Activated CD4-positive, alpha-beta T cell treated with anti-CD3 and anti-CD28 coated beads, Interleukin-2, amount 10 ng/mL, durations not matched to agents 24 days and 14 days (primary cell): ENCODE data around the gene CCT5. TPM values are rescaled to one million over a fixed set of nuclear protein-coding genes. Genes with fewer than 3 reads are reported as not detected.
A peak's percentile ranks its signal among the peaks of the same experiment; 100 is the strongest.
"Not testable (repeated sequence)": the region's sequence is repeated elsewhere in the genome, so short reads cannot be mapped to it uniquely, and the experiment has no call there.

Source experiments
- DNase-seq: peaks from one replicate; pipeline ENCODE4 v3.0.0; 2022
- H3K27ac Mint-ChIP-seq: one replicate; pipeline ENCODE4 v1.8.0; 2022; ENCODE audit warnings: mild to moderate bottlenecking, mixed read lengths
- H3K27me3 Mint-ChIP-seq: one replicate; pipeline ENCODE4 v1.8.0; 2022; ENCODE audit warnings: mixed read lengths
- H3K36me3 Mint-ChIP-seq: one replicate; pipeline ENCODE4 v1.8.0; 2022; ENCODE audit warnings: low read depth, mild to moderate bottlenecking, mixed read lengths
- H3K4me1 Mint-ChIP-seq: one replicate; pipeline ENCODE4 v1.8.0; 2021; ENCODE audit warnings: mixed read lengths
- H3K4me3 Mint-ChIP-seq: one replicate; pipeline ENCODE4 v1.8.0; 2022; ENCODE audit warnings: mild to moderate bottlenecking, moderate library complexity, mixed read lengths
- H3K9me3 Mint-ChIP-seq: one replicate; pipeline ENCODE4 v1.8.0; 2021; ENCODE audit warnings: mixed read lengths
- intact Hi-C: fragments of 100-400 bp; cut with micrococcal nuclease; formaldehyde crosslinking; loops from one replicate; pipeline ENCODE4 v1.15.1; 2023
- total RNA-seq: library from RNA; stranded (reverse); gene quantifications from 2 replicates; pipeline ENCODE4 v1.2.3, GENCODE V29; 2022

Gene CCT5
- total RNA-seq, 1 donor from 2014 or later = 566 TPM

GRCh38 chr5:10254686-10255085 lies 4.6 kb downstream of the CCT5 start:
- Mint-ChIP-seq H3K36me3 (peaks cover 75% of the 10 kb centered on the region), H3K4me1 (peaks cover 34% of the 10 kb centered on the region), H3K9me3 (no peaks in the 10 kb centered on the region), H3K27ac (no peak overlapping the region), H3K27me3 (peaks cover 3% of the 10 kb centered on the region), H3K4me3 (no peak overlapping the region)
- intact Hi-C loops = loop anchor here (5.0 kb wide), 1 partner anchor 308 kb away; the partner anchor contains the start of gene ANKRD33B
- DNase-seq = no peak

DNA sequence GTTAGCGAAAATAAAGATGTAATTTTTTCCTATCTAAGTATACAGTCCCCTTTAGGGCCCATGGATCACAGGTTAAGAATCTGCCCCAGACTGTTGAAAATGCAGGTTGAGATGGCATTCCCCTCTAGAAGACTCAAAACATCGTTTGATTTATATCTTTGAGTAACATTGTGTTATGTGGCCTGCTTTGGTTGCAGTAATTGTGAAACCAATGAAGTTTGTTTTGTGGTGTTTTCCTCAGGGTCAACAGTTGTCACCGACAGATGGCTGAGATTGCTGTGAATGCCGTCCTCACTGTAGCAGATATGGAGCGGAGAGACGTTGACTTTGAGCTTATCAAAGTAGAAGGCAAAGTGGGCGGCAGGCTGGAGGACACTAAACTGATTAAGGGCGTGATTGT lies 7.8 kb downstream of the CCT5 start:
- H3K4me3 Mint-ChIP-seq = no peak overlapping the region
- intact Hi-C loops = no loop called here

GRCh38 chr5:10259899-10260298 lies 9.8 kb downstream of the CCT5 start:
- H3K27me3 Mint-ChIP-seq = no peaks in the 10 kb centered on the region
- peaks cover 13% of the 10 kb centered on the region for H3K4me1 Mint-ChIP-seq
- DNase-seq = no peak
- H3K4me3 Mint-ChIP-seq = no peak overlapping the region
- no peak overlapping the region for H3K27ac Mint-ChIP-seq
- no peaks in the 10 kb centered on the region for H3K9me3 Mint-ChIP-seq
- peaks cover 85% of the 10 kb centered on the region for H3K36me3 Mint-ChIP-seq
- intact Hi-C loops = no loop called here

More for the DNA sequence above, 7.8 kb downstream of the CCT5 start:
- H3K9me3 Mint-ChIP-seq = no peaks in the 10 kb centered on the region
- no peaks in the 10 kb centered on the region for H3K27me3 Mint-ChIP-seq
- H3K36me3 Mint-ChIP-seq = peaks cover 84% of the 10 kb centered on the region
- H3K27ac Mint-ChIP-seq = peak overlapping the region; percentile 85
- no peak for DNase-seq
- peaks cover 24% of the 10 kb centered on the region for H3K4me1 Mint-ChIP-seq

GRCh38 chr5:10261065-10261464 lies 11.0 kb downstream of the CCT5 start:
- Mint-ChIP-seq H3K4me1 (peaks cover 7% of the 10 kb centered on the region), H3K36me3 (peaks cover 84% of the 10 kb centered on the region), H3K9me3 (no peaks in the 10 kb centered on the region), H3K4me3 (no peak overlapping the region), H3K27me3 (no peaks in the 10 kb centered on the region), H3K27ac (no peak overlapping the region)
- no peak for DNase-seq
- intact Hi-C loops = no loop called here

- intact Hi-C loops = no loop called here
- no peaks in the 10 kb centered on the region for H3K27me3 Mint-ChIP-seq
- no peak for DNase-seq
- no peaks in the 10 kb centered on the region for H3K9me3 Mint-ChIP-seq
- H3K4me3 Mint-ChIP-seq = no peak overlapping the region
- no peak overlapping the region for H3K27ac Mint-ChIP-seq
- peaks cover 6% of the 10 kb centered on the region for H3K4me1 Mint-ChIP-seq
- peaks cover 79% of the 10 kb centered on the region for H3K36me3 Mint-ChIP-seq
Measured at GRCh38 chr5:10262121-10262774, 12.2 kb downstream of the CCT5 start.

GRCh38 chr5:10262995-10263394 lies 12.9 kb downstream of the CCT5 start:
- Mint-ChIP-seq H3K4me1 (peaks cover 6% of the 10 kb centered on the region), H3K27me3 (no peaks in the 10 kb centered on the region), H3K36me3 (peaks cover 73% of the 10 kb centered on the region), H3K9me3 (no peaks in the 10 kb centered on the region), H3K27ac (peak overlapping the region; percentile 6), H3K4me3 (no peak overlapping the region)
- no peak for DNase-seq
- intact Hi-C loops = no loop called here

GRCh38 chr5:10264604-10265003 lies 14.5 kb downstream of the CCT5 start:
- peaks cover 5% of the 10 kb centered on the region for H3K4me1 Mint-ChIP-seq
- H3K36me3 Mint-ChIP-seq = peaks cover 58% of the 10 kb centered on the region
- no peaks in the 10 kb centered on the region for H3K27me3 Mint-ChIP-seq
- no peak for DNase-seq
- no peaks in the 10 kb centered on the region for H3K9me3 Mint-ChIP-seq
- intact Hi-C loops = no loop called here
- H3K27ac Mint-ChIP-seq = no peak overlapping the region
- H3K4me3 Mint-ChIP-seq = no peak overlapping the region

DNA sequence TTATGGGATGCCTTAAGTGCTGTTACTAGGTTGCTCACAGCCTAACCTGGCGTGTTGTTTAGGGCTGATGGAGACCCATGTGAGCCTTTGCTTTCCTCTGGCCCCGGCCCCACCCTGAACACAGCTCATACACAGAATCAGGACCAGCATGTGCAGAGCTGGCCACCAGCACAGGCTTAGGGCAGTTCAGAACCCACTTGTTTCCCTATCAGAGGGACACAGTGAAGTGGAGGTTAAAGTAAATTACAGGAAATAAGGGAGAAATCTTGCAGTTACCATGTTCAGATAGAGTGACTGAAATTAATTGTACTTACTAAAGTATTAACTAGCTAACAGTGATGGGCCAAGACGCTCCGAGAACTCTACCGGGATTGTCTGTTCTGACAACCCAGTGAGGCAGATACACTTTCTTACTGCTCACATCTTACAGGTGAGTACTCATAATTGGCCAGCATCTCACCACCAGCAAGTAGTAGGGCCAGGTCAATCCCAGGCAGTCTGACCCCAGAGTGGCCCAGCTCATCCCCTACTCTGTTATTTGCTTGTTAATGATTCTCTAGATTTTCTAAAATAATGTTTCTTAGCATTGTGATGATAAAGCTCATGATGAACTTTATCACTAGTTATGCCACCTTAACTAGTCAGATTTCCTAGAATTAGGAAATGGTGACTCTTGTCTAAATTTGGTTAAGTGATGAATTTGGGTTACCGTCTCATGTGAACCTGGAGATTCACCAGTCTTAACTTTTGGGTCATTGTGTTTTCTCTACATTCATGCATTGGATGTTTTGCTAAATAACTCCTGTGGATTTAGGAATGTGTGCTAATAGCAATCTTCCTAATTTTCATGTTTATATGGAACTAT lies 15.4 kb downstream of the CCT5 start:
- DNase-seq = no peak
- H3K4me3 Mint-ChIP-seq = no peak overlapping the region
- peaks cover 2% of the 10 kb centered on the region for H3K4me1 Mint-ChIP-seq
- intact Hi-C loops = no loop called here
- H3K36me3 Mint-ChIP-seq = peaks cover 51% of the 10 kb centered on the region
- H3K27ac Mint-ChIP-seq = no peak overlapping the region
- no peaks in the 10 kb centered on the region for H3K27me3 Mint-ChIP-seq
- no peaks in the 10 kb centered on the region for H3K9me3 Mint-ChIP-seq

- peaks cover 2% of the 10 kb centered on the region for H3K4me1 Mint-ChIP-seq
- intact Hi-C loops = no loop called here
- H3K4me3 Mint-ChIP-seq = no peak overlapping the region
- no peak overlapping the region for H3K27ac Mint-ChIP-seq
- DNase-seq = no peak
- no peaks in the 10 kb centered on the region for H3K27me3 Mint-ChIP-seq
- H3K9me3 Mint-ChIP-seq = no peaks in the 10 kb centered on the region
- peaks cover 44% of the 10 kb centered on the region for H3K36me3 Mint-ChIP-seq
Measured at GRCh38 chr5:10266137-10266536, 16.1 kb downstream of the CCT5 start.

DNA sequence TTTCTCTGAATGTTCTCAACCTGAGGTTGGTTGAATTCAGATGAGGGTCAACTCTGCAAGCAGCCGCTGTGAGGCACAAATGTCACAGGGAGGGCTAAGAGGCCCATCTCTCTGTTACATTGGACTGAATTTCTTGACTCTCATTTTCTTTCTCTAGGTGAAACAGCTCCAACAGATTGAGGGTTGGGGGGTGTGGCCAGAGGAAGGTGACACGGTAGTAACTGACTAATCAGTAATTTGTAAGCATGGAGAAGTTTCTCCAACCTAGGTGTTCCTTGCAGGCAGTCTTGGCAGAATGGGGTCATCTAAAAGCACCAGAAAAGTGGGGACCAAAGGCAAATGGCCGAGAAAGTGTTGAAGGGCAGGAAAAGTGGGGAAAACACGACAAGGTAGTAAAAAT lies 16.8 kb downstream of the CCT5 start:
- DNase-seq = no peak
- Mint-ChIP-seq H3K36me3 (peaks cover 40% of the 10 kb centered on the region), H3K4me3 (no peak overlapping the region), H3K27ac (no peak overlapping the region), H3K4me1 (peaks cover 2% of the 10 kb centered on the region), H3K9me3 (no peaks in the 10 kb centered on the region), H3K27me3 (peaks cover 3% of the 10 kb centered on the region)
- intact Hi-C loops = no loop called here

DNA sequence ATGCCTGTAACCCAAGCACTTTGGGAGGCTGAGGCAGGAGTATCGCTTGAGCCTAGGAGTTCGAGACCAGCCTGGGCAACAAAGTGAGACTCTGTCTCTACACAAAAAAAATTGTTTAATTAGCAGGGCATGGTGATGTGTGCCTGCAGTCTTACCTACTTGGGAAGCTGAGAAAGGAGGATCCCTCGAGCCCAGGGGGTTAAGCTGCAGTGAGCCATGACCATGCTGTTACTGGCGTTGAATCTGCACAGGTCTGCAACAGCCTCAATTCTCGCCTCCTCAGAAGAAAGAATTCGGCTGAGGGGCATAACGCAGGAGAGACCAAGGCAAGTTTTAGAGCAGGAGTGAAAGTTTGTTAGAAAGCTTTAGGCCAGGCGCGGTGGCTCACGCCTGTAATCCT lies 18.0 kb downstream of the CCT5 start:
- H3K27ac Mint-ChIP-seq = no peak overlapping the region
- H3K4me3 Mint-ChIP-seq = no peak overlapping the region
- H3K27me3 Mint-ChIP-seq = peaks cover 3% of the 10 kb centered on the region
- no peaks in the 10 kb centered on the region for H3K9me3 Mint-ChIP-seq
- no peak for DNase-seq
- intact Hi-C loops = no loop called here
- peaks cover 30% of the 10 kb centered on the region for H3K36me3 Mint-ChIP-seq
- H3K4me1 Mint-ChIP-seq = peaks cover 7% of the 10 kb centered on the region

- Mint-ChIP-seq H3K27ac (no peak overlapping the region), H3K9me3 (no peaks in the 10 kb centered on the region), H3K27me3 (peaks cover 14% of the 10 kb centered on the region), H3K4me3 (no peak overlapping the region), H3K4me1 (peaks cover 19% of the 10 kb centered on the region), H3K36me3 (no peaks in the 10 kb centered on the region)
- DNase-seq = no peak
- intact Hi-C loops = no loop called here
Measured at GRCh38 chr5:10272053-10272874, 22.2 kb downstream of the CCT5 start.

DNA sequence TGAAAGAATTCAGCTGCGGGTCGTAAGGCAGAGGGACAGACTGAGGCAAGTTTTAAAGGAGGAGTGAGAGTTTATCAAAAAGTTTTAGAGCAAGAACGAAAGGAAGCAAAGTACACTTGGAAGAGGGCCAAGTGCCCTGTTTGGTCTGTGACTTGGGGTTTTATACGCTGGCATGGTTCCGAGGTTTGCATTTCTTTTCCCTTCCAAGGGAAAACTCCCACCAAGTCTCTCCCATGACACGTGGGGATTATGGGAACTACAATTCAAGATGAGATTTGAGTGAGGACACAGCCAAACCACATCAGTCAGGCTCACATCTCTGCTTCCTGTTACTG lies 22.8 kb downstream of the CCT5 start:
- H3K27ac Mint-ChIP-seq, H3K36me3 Mint-ChIP-seq, DNase-seq, H3K9me3 Mint-ChIP-seq, intact Hi-C loops, H3K4me3 Mint-ChIP-seq: not testable (repeated sequence)
- Mint-ChIP-seq H3K4me1 (peaks cover 17% of the 10 kb centered on the region), H3K27me3 (peaks cover 14% of the 10 kb centered on the region)

- Mint-ChIP-seq H3K9me3 (no peaks in the 10 kb centered on the region), H3K27me3 (peaks cover 17% of the 10 kb centered on the region), H3K4me3 (no peak overlapping the region), H3K27ac (no peak overlapping the region), H3K36me3 (no peaks in the 10 kb centered on the region), H3K4me1 (peaks cover 17% of the 10 kb centered on the region)
- no peak for DNase-seq
- intact Hi-C loops = no loop called here
Measured at GRCh38 chr5:10275460-10275859, 25.4 kb downstream of the CCT5 start.
